Activated T-helper 2 cell treated with anti-CD3 and anti-CD28 coated beads, Interferon-gamma antibody, Interleukin-2, Interleukin-4, amounts not matched to agents 10 μg/mL and 5 μg/mL and 100 μg/mL, durations not matched to agents 14 hours and 24 hours and 36 hours (primary cell): ENCODE data around the gene GNG2. TPM values are rescaled to one million over a fixed set of nuclear protein-coding genes. Genes with fewer than 3 reads are reported as not detected.

Source experiments
- DNase-seq: peaks from one replicate; pipeline ENCODE4 v3.0.0; 2021; ENCODE audit warnings: low spot score
- H3K27ac Mint-ChIP-seq: one replicate; pipeline ENCODE4 v1.8.0; 2021; ENCODE audit warnings: mixed read lengths
- H3K27me3 Mint-ChIP-seq: one replicate; pipeline ENCODE4 v1.8.0; 2021; ENCODE audit warnings: low read depth, mixed read lengths
- H3K36me3 Mint-ChIP-seq: one replicate; pipeline ENCODE4 v1.8.0; 2021; ENCODE audit warnings: low read depth, mixed read lengths
- H3K4me1 Mint-ChIP-seq: one replicate; pipeline ENCODE4 v1.8.0; 2021; ENCODE audit warnings: low read depth, mixed read lengths
- H3K4me3 Mint-ChIP-seq: one replicate; pipeline ENCODE4 v1.8.0; 2021; ENCODE audit warnings: low read depth, mild to moderate bottlenecking, moderate library complexity, mixed read lengths
- H3K9me3 Mint-ChIP-seq: one replicate; pipeline ENCODE4 v1.8.0; 2021; ENCODE audit warnings: mixed read lengths
- intact Hi-C: fragments of 100-400 bp; cut with micrococcal nuclease; formaldehyde crosslinking; loops from one replicate; pipeline ENCODE4 v1.15.1; 2023
- total RNA-seq: library from RNA; stranded (reverse); gene quantifications from 2 replicates; pipeline ENCODE4 v1.2.3, GENCODE V29; 2022

The GNG2 gene
- total RNA-seq, 1 donor from 2014 or later = 120 TPM

DNA sequence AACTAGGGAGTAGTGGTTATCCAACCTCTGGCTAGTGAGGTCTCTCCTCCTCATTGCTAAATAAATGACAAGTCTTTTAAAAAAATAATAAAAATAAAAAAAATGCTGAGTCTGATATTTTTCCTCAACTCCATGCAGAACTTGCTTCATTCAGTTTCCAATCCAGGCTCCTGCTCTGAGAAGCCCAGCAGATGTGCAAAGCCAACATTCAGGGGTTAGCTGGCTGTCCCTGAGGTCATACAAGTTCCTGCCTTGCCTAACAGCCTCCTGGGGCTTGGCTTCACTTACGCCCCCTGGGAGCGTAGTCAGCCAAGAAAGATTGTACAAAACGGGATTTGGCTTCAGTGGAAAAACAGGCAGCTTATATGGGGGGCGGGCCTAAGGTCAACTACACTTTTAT lies 152.2 kb downstream of the GNG2 start:
- intact Hi-C loops = no loop called here
- Mint-ChIP-seq H3K36me3 (peaks cover 36% of the 10 kb centered on the region), H3K27ac (no peak overlapping the region), H3K9me3 (no peaks in the 10 kb centered on the region), H3K27me3 (peaks cover 3% of the 10 kb centered on the region), H3K4me1 (no peaks in the 10 kb centered on the region), H3K4me3 (no peak overlapping the region)
- DNase-seq = no peak

- no peaks in the 10 kb centered on the region for H3K4me1 Mint-ChIP-seq
- H3K27ac Mint-ChIP-seq = no peak overlapping the region
- intact Hi-C loops = no loop called here
- H3K9me3 Mint-ChIP-seq = no peaks in the 10 kb centered on the region
- peaks cover 24% of the 10 kb centered on the region for H3K36me3 Mint-ChIP-seq
- H3K4me3 Mint-ChIP-seq = no peak overlapping the region
- DNase-seq = no peak
- peaks cover 3% of the 10 kb centered on the region for H3K27me3 Mint-ChIP-seq
Measured at GRCh38 chr14:52013984-52014600, 153.7 kb downstream of the GNG2 start.

DNA sequence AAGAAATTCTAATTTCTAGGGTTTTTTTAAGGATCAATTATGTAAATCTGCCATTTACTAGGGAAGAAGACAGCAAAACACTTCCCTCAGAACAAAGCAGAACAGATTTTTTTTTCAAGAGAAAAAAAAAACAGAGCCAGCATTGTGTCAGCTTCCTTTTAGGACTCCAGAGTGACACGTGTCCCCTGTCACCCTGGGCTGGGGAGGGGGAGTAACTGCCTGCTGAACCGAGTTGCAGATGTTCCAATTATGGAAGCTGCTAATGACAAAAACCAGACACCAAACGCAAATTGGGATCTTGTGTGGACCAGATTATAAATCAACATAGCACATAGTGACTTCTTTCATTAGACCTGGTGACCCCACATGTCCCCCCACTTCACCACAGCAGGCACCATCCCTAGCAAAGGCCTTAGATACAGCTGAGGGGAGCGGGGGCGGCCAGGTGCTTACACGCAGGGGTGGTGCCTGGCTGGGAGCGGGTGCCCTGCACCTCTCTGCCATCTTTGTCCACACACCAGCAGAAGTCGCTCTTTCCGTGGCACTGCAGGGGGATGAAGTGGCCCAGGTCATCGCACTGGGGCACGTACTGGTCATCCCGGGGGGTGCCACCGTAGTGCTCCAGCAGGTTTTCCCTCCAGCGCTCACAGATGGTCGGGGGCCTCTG lies 154.3 kb downstream of the GNG2 start:
- H3K27me3 Mint-ChIP-seq = peaks cover 3% of the 10 kb centered on the region
- no peak for DNase-seq
- H3K27ac Mint-ChIP-seq = no peak overlapping the region
- H3K4me1 Mint-ChIP-seq = no peaks in the 10 kb centered on the region
- peaks cover 18% of the 10 kb centered on the region for H3K36me3 Mint-ChIP-seq
- intact Hi-C loops = no loop called here
- no peak overlapping the region for H3K4me3 Mint-ChIP-seq
- no peaks in the 10 kb centered on the region for H3K9me3 Mint-ChIP-seq

DNA sequence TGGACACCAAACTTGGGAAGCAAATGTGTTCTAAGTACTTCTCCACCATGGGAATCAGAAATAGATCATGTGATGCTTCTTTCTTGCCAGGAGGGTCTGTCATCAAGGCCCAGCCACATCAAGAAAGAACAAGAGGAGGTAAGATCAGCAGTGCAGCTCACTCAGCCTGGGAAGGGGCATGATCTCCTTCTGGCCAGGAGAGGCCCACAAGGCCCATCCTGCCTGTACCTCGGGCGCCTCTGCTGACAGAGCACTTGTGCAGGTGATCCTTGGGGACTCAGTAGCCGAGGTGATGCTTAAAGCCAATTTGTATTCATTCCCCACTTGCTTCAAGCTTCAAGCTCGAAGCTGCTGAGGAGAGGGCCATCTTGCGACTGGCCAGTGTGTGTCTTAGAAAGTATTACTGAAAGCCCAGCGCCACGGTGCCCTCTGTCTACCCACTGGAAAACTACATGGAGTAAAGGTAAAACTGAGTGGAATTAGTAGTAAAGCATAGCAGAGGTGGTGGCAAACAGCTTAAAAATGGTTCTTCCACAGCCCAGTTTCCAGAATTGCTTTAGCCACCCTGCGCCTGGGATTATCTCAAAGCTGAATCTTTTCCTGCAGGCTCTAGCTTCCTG lies 155.1 kb downstream of the GNG2 start:
- H3K4me3 Mint-ChIP-seq = no peak overlapping the region
- no peak for DNase-seq
- H3K27me3 Mint-ChIP-seq = peaks cover 3% of the 10 kb centered on the region
- H3K4me1 Mint-ChIP-seq = peaks cover 5% of the 10 kb centered on the region
- intact Hi-C loops = no loop called here
- H3K9me3 Mint-ChIP-seq = no peaks in the 10 kb centered on the region
- peaks cover 12% of the 10 kb centered on the region for H3K36me3 Mint-ChIP-seq
- H3K27ac Mint-ChIP-seq = no peak overlapping the region

DNA sequence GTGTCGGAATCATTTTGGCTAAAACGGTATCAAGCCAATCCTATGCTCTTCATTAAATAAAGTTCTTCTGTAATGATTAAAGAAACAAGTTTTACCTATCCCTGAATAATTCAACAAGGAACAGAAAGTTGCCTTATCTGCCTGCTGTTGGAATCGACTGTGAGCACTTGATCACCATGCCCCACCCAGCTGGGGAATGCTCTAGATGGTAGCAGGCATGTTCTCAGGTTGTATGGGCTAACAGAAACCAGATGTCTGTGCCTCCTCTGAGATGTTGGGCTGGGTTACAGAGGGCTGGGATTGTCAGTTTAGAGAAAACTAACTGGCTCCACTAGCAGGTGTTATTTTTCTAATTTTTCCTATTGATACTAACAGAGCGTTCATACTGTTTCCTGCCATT lies 157.8 kb downstream of the GNG2 start:
- H3K4me1 Mint-ChIP-seq = peaks cover 30% of the 10 kb centered on the region
- H3K36me3 Mint-ChIP-seq = no peaks in the 10 kb centered on the region
- H3K27me3 Mint-ChIP-seq = peaks cover 3% of the 10 kb centered on the region
- H3K27ac Mint-ChIP-seq = no peak overlapping the region
- no peak overlapping the region for H3K4me3 Mint-ChIP-seq
- intact Hi-C loops = no loop called here
- no peaks in the 10 kb centered on the region for H3K9me3 Mint-ChIP-seq
- DNase-seq = no peak

GRCh38 chr14:52018970-52019369 lies 158.6 kb downstream of the GNG2 start:
- H3K4me3 Mint-ChIP-seq = no peak overlapping the region
- H3K9me3 Mint-ChIP-seq = peaks cover 5% of the 10 kb centered on the region
- H3K36me3 Mint-ChIP-seq = no peaks in the 10 kb centered on the region
- peaks cover 3% of the 10 kb centered on the region for H3K27me3 Mint-ChIP-seq
- no peak overlapping the region for H3K27ac Mint-ChIP-seq
- no peak for DNase-seq
- intact Hi-C loops = no loop called here
- peaks cover 32% of the 10 kb centered on the region for H3K4me1 Mint-ChIP-seq

Other genes starting within 250 kb of the GNG2 start
- 11.6 and 17.8 TPM in 2 replicates for gene FRMD6, start 208.7 kb upstream of the GNG2 start, total RNA-seq
- gene RTRAF, start 128.9 kb downstream of the GNG2 start, total RNA-seq = 192 and 212 TPM in 2 replicates
- gene NID2, start 208.4 kb downstream of the GNG2 start, total RNA-seq = 0.14 and 0.37 TPM in 2 replicates